Esophagus mucosa (tissue), 1 donor: ENCODE data around the gene CYYR1. TPM values are rescaled to one million over a fixed set of nuclear protein-coding genes. Genes with fewer than 3 reads are reported as not detected.
"Not testable (repeated sequence)": the region's sequence is repeated elsewhere in the genome, so short reads cannot be mapped to it uniquely, and the experiment has no call there.

Experiments used
- ATAC-seq: fragments of 200-7000 bp; cut with Tn5 transposase; one replicate; pipeline ENCODE4 v1.9.1; 2020
- total RNA-seq: library from RNA; stranded (reverse); gene quantifications from one replicate; pipeline ENCODE4 v1.2.4, GENCODE V29; 2023
- donor health status: DM: yes; HTN: yes; CAD: no.

The CYYR1 gene
- total RNA-seq, 1 donor from 2014 or later, result 4.6 TPM

- ATAC-seq, result no peak
Measured at GRCh38 chr21:26487981-26488480, 85.1 kb downstream of the CYYR1 start.

GRCh38 chr21:26473471-26473870 is 99.6 kb downstream of the CYYR1 start:
- no peak for ATAC-seq

GRCh38 chr21:26471099-26471471 is 102.0 kb downstream of the CYYR1 start:
- no peak for ATAC-seq

GRCh38 chr21:26470351-26471098 is 102.6 kb downstream of the CYYR1 start:
- no peak for ATAC-seq

GRCh38 chr21:26469789-26470188 is 103.3 kb downstream of the CYYR1 start:
- ATAC-seq, result peak; percentile 48

GRCh38 chr21:26465916-26466315 is 107.2 kb downstream of the CYYR1 start:
- no peak for ATAC-seq

GRCh38 chr21:26461500-26461899 is 111.6 kb downstream of the CYYR1 start:
- peak; percentile 50 for ATAC-seq

- no peak for ATAC-seq
Measured at GRCh38 chr21:26460621-26461020, 112.5 kb downstream of the CYYR1 start.

- ATAC-seq, result not testable (repeated sequence)
Measured at GRCh38 chr21:26458854-26459253, 114.2 kb downstream of the CYYR1 start.

- no peak for ATAC-seq
Measured at GRCh38 chr21:26457817-26458216, 115.3 kb downstream of the CYYR1 start.

GRCh38 chr21:26453267-26453666 is 119.8 kb downstream of the CYYR1 start:
- no peak for ATAC-seq

GRCh38 chr21:26451081-26451740 is 121.9 kb downstream of the CYYR1 start:
- no peak for ATAC-seq

GRCh38 chr21:26449161-26449560 is 123.9 kb downstream of the CYYR1 start:
- ATAC-seq, result peak; percentile 62

GRCh38 chr21:26448751-26449150 is 124.3 kb downstream of the CYYR1 start:
- no peak for ATAC-seq

GRCh38 chr21:26447932-26448475 is 125.1 kb downstream of the CYYR1 start:
- ATAC-seq, result no peak

GRCh38 chr21:26445440-26445839 is 127.6 kb downstream of the CYYR1 start:
- ATAC-seq, result no peak

- ATAC-seq, result no peak
Measured at GRCh38 chr21:26444646-26445045, 128.4 kb downstream of the CYYR1 start.

GRCh38 chr21:26443867-26444266 is 129.2 kb downstream of the CYYR1 start:
- no peak for ATAC-seq

GRCh38 chr21:26443291-26443690 is 129.8 kb downstream of the CYYR1 start:
- no peak for ATAC-seq

GRCh38 chr21:26441149-26441548 is 131.9 kb downstream of the CYYR1 start:
- no peak for ATAC-seq

GRCh38 chr21:26438976-26439375 is 134.1 kb downstream of the CYYR1 start:
- ATAC-seq, result no peak

GRCh38 chr21:26437326-26438009 is 135.6 kb downstream of the CYYR1 start:
- ATAC-seq, result no peak

GRCh38 chr21:26433386-26433785 is 139.7 kb downstream of the CYYR1 start:
- no peak for ATAC-seq
